Right renal pelvis (tissue), 4 donors: ENCODE results near the gene TSPYL6. TPM values are rescaled to one million over a fixed set of nuclear protein-coding genes. Genes with fewer than 3 reads are reported as not detected.

Experiments used
- DNase-seq, 4 donors: peaks; one replicate each; pipeline ENCODE4 v3.0.0-alpha.2; 2013; ENCODE audit warnings: low read depth in 4 of 4, low spot score in 3 of 4, missing footprints in 1 of 4
- polyA plus RNA-seq, 4 donors: library from polyadenylated mRNA; unstranded; fragments of 120-200 nt; gene quantifications; one replicate each; pipeline ENCODE4 v1.2.1, GENCODE V29; 2013; ENCODE audit not compliant: insufficient read length in 4 of 4

The TSPYL6 gene
- polyA plus RNA-seq, 4 donors = 0.04 TPM; not detected in 3

DNA sequence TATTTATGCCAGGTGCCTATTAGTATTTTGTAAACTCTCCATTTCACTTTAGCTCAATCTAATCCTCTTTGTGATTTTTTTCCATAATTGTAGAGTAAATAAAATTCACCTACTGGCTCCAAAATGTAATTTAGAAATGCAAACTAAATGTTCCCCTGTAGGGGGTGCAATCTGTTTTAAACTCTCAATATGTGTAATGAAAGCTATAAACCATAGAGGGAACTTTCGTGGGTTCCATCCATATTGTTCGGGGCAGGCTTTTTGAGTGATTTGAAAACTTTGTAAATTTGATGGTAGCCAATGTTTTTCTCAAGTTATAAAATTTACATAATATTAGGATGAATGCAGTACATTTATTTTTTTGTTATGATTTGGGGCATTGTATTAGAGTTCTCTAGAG, 49.4 kb downstream of the TSPYL6 start:
- no peak for DNase-seq

DNA sequence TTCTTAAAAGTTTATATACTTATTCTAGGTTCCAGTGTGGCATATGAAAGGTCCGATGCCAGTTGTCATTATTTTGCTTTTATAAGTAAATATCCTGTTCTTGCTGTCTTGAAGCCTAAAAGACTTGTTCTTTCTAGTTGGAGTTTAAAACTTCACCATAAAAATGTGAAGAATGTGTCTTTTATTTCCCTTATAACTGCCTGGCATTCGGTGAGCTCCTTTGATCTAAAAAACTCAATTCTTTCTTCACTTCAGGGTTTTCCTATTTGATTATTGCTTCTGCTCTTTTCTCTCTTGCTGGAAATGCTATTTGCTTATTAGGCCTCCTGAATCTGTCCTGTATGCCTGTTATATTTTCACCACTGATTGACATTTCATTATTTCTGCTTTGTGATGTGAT, 51.6 kb downstream of the TSPYL6 start:
- DNase-seq = no peak

Other genes with a start within 250 kb of the TSPYL6 start
- 10 to 100 TPM; 18.7 to 23.9 (median 22.4) TPM for gene ACYP2, start 140.6 kb downstream of the TSPYL6 start, polyA plus RNA-seq
- 100 to 1,000 TPM; 224 to 243 (median 228) TPM for gene SPTBN1, start 200.1 kb upstream of the TSPYL6 start, polyA plus RNA-seq